HG03175 (cell line): ENCODE measurements around the gene GRIN3A.

Source experiments
- ATAC-seq: cut with Tn5 transposase; IDR thresholded peaks from one replicate; pipeline ENCODE4 v1.9.1; 2021; ENCODE audit warnings: mild to moderate bottlenecking, moderate library complexity; ENCODE audit not compliant: unreplicated experiment

The GRIN3A gene

DNA sequence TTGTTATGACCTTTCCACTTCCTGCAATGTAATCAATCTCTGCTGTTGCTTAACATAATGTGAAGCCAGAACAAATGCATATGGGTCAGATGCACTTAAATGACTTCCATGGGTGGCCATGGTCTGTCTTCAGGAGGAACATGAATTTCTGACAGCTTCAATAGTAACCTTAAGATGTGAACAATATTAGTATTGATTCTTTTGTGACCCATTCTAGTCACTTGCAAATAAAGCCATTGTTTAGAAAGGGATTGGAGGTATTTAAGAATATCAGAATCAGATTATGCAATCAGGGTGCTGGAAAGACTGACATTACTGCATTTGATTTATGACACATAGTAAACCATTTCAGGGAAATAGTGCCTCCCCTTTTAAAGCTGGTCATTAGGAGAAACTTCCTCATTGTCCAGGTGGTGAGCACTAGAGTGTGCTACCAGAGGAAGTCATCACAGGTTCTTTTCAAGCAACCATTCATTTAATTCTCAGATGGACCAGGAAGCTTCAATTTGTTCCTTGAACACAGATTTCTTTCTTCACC, 32.1 kb downstream of the GRIN3A start:
- ATAC-seq, result no peak

DNA sequence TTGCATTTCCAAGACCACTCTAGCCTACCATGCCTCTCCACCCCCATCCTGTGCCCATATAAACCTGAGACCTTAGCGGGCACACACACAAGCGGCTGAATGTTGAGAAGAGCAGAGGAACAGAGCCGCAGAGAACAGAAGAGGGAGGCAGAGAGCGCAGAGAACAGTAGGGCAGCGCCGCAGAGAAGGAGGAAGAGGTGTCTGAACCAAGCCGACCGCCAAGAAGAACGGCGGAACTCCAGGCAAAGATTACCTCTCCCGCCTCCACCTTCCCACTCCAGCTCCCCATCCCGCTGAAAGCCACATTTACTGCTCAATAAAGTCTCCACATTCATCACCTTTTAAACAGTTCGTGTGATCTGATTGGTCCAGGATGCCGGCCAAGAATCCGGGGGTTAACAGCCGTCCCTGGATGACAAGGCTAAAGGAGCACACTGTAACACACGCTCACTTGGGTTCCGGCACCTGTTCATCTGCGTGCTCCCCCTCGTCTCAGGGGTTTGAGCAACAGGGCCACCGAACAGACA, 33.2 kb downstream of the GRIN3A start:
- ATAC-seq, result peak; percentile 77

DNA sequence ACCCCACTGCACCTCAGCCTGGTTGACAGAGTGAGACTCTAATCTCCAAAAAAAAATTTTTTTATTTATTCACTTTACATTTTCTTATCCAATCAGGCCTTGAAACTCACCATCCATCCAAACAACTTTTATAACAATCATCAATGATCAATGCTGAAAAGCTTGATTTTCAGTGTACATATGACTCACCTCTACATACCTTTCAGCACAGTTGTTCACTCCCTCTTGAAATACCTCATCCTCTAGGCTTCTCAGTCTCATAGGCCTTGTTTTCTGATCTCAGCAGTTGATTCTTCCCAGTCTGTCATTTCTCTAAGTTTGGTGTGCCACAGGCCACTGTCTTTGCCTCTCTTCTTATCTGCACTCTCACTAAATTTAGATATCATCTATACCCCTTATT, 36.2 kb downstream of the GRIN3A start:
- ATAC-seq, result no peak

DNA sequence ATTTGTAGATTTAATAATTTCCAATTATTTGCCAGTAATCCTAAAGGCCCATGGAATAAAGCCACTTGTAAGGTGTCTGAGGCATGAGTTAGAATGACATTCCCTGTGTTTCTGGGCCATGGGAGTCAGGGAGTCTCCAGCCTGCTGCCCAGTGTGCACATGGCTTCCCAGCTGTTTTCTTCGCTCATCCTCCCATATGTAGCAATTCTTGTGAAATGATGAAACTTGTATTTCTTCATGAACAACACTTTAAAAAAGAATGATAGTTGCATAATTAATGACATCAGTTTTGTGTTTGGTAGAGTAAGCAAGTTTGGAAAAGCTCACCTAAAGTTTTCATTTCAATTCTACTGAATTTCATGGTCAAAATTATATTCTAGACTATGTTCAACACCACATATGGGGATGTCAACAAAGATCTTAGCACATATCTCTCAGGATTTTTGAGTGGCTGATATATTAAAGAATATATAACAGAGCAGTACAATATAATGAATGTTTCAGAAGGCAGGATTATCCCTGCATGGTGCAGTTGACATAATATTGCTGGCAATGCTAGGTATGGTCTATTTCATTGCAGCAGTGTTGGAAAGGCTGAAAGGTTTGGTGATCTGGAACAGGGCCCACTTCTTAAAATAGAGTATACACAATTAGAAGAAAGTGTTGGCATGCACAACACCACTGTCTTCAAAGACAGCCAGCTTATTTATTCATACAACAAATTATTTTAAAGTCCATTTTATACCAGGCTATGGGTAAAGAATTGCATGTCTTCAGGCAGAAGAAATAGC, 44.7 kb downstream of the GRIN3A start:
- no peak for ATAC-seq

DNA sequence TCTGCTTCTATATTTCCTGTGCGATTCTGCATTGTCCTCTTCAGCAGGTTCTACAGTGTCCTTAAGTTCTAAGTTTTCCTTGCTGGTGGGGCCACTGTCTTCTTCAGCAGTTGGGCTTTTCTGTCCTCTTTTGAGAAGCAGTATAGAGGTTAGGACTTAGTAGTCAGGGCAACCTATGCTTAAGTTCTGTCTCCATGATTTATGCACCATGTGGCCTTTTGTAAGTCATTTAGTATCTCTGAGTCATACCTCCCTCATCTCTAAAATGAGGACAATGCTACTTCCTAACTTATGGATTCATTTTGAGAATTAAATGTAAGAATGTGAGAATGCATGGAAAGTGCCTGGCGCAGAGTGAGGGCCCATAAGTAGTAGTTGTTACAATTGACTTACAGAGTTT, 46.8 kb downstream of the GRIN3A start:
- no peak for ATAC-seq

DNA sequence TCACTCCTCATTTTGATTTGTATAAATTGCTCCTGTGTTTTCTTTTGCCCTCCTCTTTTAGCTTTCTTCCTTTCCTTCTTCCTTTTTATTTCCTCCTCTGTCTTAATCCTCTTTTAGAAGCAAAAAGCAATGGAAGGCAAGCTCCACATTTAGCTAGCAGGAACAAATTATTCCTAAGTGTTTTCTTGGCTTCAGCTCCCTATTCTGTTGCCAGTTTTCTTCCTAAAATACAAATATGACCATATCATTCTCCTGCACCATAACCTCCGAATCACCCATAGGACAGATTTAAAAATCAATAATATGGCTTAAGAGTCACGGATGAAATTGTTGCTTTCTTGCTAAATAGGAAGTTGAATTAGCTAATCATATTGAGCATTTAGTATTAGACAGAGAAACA, 49.4 kb downstream of the GRIN3A start:
- ATAC-seq, result no peak

DNA sequence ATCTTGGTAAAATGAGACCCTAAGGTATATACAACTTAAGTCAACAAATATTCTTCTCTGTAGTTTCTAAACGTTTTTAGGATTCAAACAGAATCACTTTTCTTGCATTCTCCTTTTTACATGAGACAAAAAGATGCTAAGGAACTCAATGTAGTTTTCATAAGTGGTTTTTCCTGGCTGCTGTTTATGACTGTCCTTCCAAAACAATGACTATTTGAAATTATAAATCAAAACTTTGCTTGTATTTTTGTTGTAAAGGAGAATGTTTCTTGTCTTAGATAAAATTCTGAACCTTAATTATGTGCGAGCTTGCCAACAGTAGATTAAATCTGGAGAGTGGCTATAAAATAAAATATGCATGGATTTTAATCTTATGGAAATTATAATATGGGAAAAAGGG, 53.8 kb downstream of the GRIN3A start:
- ATAC-seq, result no peak

DNA sequence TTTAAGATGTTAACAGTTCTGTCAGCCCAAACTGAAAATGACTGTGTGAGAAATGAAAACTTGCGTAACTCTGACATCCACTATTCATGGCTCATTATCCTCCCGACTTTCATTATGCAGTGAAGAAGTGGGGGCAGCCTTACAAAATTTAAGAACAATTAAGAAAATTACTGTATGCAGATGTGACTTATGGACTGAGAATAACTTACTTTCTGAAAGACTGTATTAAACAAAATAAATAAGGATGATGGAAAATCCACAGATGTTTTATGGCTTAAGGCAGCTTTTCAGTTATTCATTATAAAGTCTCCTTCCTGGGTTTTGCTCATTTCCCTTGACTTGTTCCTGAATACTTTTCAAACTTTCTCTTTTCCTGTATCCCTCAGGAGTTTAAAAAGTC, 55.2 kb downstream of the GRIN3A start:
- ATAC-seq, result no peak

DNA sequence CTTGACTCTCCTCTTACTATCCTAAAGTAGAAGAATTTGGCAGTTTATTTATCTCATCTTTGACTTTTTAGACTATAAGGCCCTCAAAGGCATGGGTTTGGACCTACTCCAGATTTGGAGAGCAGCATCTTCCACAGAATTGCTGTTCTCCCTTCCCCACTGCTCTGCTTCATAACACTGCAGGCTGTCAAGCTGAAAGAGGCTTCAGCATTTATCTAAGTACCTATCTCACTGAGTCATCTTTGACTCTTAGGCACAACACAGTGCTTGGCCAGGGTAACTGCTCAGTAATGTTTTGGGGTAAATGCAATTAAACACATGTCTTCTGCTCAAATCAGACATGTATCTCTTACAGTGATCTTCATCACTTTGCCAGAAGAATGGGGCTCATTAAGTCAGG, 60.6 kb downstream of the GRIN3A start:
- no peak for ATAC-seq

DNA sequence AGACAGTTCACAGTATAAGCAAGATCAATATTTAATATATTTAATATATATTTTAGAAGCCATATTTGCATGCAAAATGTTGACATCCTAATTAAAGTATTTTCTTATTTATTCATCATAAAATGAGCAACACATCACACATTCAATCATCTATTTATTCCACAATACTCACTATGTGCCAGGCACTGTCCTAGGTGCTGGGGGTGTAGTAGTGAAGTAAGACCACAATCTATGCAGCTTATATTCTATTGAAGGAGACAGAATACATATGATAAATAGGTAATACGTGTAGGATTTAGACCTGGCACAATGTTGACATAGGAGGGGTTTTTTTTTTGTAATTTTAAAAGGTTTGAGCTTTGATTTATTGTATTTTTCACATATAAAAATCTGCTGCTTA, 63.1 kb downstream of the GRIN3A start:
- ATAC-seq, result no peak

DNA sequence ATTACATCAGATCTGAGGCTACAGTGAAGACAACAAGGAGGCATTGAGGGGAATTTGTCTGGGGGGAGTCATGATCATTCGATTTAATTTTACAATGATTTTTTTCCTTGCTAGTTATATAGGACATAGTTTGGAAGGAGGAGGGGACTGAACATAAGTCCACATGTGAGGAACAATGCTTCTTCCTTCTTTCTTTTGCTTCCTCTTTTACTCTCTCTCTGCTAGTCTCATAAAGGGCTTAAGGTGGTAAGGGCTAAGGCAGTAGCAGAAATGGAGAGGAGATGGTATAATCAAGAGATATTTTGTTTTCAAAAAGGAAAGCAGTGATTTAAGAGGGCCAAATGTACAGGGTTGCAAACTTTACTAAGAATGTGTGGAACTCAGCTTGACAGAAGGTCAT, 64.3 kb downstream of the GRIN3A start:
- ATAC-seq, result no peak

DNA sequence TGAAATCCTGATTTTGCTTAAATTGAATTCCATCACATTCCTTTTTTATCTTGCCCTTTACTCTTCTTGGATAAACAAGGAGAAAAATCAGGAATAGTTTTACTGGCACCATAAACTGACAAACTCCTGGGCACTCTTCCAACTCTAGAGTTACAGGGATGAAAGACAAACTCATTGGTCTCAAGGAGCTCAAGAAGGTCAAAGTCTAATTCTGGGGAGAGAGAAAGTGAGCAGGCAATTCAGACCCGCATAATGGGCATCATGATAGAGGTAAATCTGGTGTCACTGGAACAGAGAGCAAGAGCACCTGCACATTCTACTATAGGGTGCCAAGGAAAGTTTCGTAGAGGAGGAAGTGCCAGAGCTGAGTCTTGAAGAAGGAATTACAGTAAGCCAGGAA, 64.8 kb downstream of the GRIN3A start:
- no peak for ATAC-seq

DNA sequence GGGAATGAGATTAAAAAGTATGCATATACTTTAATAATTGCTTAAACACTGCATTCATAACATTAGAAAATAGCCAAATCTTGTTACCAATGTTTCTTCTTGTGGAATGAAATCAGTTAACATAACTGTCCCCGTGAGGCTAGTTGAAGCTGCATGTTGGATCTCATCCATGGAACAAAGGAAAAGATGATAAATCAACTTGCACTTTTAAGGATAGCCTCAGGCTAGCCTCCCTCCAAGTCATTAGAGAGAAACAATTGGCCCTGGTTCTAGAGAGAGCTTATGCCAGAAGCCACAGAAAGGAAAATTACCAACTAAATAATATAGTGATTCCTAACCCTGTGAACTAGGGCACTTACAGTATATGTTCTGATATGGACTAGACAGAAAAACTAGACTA, 66.9 kb downstream of the GRIN3A start:
- ATAC-seq, result no peak

DNA sequence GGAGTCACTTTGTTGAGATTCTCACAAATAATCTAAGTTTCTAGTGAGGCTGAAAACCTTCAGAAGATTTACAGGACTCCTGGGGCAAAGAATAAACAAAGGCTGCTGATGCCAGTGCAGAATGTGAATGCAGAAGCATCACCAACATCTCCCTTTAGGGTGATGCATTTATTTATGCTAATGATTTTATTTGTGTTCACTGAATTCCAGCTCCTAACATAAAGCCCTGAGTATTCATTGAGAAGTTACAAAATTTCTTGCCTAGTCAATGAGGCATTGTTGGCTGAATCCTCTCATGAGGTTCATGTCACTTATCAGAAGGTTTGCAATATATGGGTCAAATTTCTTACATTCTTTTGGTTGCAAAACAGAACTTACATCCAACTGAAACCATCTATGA, 70.0 kb downstream of the GRIN3A start:
- no peak for ATAC-seq

DNA sequence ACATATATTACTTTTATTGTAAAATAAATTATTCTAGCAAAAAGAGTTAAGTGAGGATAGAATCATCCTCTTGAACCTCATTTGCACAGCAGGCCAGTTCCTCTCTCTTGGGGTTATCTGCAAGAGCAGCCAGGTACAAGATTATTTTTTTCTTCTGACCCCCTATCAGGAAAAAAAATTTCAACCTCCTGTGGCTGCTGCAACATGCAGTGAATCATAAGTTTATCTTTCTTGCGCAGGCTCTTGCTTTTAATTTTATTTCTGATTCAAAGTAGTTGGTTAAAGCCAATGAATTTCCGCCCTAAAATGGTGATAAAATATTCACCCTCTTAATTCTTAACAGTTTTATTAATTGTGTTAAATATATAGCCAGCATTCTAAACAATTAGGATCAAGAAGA, 74.0 kb downstream of the GRIN3A start:
- no peak for ATAC-seq

DNA sequence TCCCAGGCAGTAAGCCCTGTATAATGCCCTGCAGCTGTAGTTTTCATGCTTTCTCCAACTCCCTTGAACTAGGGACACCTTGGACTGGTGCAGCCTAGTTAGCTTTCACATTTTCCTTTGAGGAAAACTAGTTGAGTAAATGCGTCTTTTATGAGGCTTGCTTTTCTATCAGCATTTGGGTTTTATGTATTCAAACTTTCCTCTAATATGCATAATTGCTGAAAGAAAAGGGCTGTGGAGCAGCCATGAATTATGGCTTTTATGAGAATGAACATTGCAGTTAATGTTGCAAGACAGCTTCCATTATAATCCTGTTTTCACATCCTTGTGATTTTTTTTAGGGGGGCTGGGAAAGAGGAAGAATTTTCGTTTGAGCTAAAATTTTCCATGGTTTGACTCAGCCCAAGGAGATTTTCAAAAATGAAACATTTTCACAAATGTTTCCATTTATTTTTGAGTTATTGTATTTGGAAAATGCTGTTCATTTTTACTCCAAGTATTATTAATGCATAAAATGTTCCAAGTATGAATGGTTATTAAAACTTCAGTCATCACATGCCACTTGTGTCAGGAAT, 85.8 kb downstream of the GRIN3A start:
- no peak for ATAC-seq

DNA sequence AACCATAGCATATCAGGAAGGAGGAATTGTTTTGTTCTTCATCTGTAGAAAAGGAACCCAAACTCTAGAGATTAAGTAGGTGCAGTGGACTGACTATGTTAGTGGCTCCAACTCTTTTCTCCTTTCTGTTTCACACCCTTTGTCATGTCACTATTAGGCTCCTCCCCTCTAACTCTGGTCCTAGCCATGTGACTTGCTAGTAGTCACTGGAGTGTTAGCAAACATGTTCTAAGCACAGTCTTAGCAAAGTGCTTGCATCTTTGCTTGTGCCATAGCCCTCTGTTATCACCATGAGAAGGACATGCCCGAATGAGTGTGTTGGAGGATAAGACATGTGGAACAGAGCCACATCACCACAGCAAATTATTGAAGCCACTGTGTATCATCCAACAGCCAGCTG, 88.3 kb downstream of the GRIN3A start:
- ATAC-seq, result peak; percentile 80

DNA sequence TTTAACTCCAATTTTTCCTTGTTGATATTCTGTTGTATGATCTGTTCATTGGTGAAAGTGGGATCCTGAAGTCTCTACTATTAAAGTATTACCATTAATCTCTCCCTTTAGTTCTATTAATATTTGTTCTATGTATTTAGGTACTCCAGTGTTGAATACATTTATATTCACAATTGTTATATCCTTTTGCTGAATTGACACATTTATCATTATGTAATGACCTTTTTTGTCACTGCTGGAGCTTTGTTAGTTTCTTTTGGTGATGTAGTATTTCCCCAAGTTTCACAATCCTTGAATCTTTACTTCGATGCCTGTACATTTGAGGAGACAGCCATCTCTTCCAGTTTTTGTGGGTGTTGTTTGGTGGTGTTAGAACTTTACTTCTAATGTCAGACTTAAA, 90.0 kb downstream of the GRIN3A start:
- no peak for ATAC-seq

DNA sequence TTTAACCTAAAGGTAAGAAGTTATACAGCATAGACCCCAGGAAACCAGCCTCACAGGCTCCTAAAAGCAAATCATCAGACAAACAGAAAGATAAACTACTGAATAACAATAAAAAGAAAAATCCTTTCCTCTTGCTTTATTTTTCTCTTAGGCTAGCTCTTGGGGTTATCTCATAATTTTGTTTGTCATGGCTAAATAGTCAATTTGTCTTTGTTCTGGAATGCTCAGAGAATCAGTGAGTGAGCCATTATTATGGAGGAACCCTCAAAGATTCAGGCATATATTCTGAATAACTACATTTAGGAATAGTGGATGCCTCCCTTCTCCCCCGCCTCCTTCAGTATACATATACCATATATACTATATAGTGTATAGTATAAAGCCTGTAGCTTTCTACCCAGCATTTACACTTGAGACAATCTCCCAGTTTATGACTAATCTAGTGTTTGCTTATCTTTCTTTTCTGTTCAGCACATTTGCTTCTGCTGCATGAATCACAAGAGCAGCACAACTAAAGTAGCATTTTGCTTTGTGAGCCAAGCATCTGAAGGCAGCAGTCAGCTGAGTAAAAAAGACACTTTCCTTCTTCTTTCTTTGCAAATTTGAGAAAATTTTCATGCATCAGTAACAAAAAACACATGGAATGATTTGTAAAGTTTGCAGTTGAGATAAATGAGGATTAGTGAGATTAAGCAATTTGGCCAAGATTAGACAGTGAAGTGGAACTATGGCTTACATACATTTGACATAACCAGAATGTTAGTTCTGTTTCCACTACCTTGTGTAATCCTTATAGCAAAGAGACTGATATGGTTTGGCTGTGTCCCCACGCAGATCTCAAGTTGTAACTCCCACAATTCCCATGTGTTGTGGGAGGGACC, 98.4 kb downstream of the GRIN3A start:
- ATAC-seq, result no peak

DNA sequence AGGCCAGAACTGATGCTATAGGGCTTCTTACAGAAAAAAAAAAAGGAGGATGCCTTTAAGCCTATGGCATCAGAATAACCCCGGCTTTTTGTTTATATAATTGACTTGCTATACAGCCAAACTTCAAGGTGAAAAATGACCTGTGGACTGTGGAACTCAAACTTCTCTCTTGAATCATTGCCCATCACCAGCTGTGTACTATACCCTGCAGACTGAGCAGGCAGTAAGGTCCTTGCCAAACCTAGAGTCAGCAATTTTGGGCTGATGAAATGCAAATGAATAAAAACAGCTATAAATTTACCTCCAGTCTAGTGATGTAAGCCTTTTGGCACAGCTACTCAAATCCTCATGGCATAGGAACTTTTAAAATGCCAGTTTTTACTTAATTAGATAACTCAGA, 99.1 kb downstream of the GRIN3A start:
- ATAC-seq, result no peak

DNA sequence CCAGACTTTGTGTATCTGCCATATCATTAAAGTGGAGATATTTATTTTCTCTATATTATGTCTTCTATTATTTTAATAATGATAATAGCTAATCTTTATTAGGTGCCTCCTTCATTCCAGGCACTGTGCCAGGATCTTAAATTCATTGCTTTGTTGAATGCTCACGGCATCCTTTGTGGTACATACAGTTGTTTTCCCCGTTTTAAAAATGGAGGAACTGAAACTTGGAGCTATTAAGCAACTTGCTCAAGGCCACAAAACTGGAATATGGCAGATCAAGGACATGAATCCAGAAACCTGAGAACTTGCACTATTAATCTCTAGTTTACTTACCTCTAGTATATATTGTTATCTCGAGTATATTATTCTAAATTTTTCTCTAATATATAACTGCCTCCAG, 102.2 kb downstream of the GRIN3A start:
- ATAC-seq, result no peak
